SK-N-SH treated with all-trans-retinoic acid at 6 μM for 48 hours (cell line): ENCODE results near the gene CCDC152.

Experiments
- ARNTL ChIP-seq: fragments of 450-650 bp; formaldehyde crosslinking; IDR thresholded peaks from 2 replicates; pipeline ENCODE4 v1.5.0; 2020; ENCODE audit warnings: low read depth, mild to moderate bottlenecking, moderate library complexity, borderline replicate concordance
- ESRRG ChIP-seq: fragments of 250-450 bp; sonication (Bioruptor Pico); IDR thresholded peaks from 2 replicates; pipeline ENCODE4 v1.6.1; 2021; ENCODE audit warnings: mild to moderate bottlenecking
- ISL1 ChIP-seq: fragments of 250-450 bp; sonication (Bioruptor Pico); IDR thresholded peaks from 2 replicates; pipeline ENCODE4 v2.1.2; 2022; ENCODE audit warnings: mild to moderate bottlenecking, moderate library complexity
- RARB ChIP-seq: fragments of 250-450 bp; sonication (Bioruptor Pico); IDR thresholded peaks from 2 replicates; pipeline ENCODE4 v1.8.0; 2021; ENCODE audit warnings: mild to moderate bottlenecking, moderate library complexity
- SNAI2 ChIP-seq: fragments of 250-450 bp; sonication (Bioruptor Pico); IDR thresholded peaks from 2 replicates; pipeline ENCODE4 v1.5.0; 2020; ENCODE audit warnings: mild to moderate bottlenecking, moderate library complexity
- TOX ChIP-seq: fragments of 250-450 bp; sonication (Bioruptor Pico); IDR thresholded peaks from 2 replicates; pipeline ENCODE4 v1.8.0; 2021; ENCODE audit warnings: mild to moderate bottlenecking, moderate library complexity, borderline replicate concordance
- ZC3H10 ChIP-seq: fragments of 250-450 bp; sonication (Bioruptor Pico); IDR thresholded peaks from 2 replicates; pipeline ENCODE4 v1.5.1; 2021; ENCODE audit warnings: mild to moderate bottlenecking, moderate library complexity
- ZFP30 ChIP-seq: fragments of 450-650 bp; formaldehyde crosslinking; IDR thresholded peaks from 2 replicates; pipeline ENCODE4 v1.5.0; 2022; ENCODE audit warnings: mild to moderate bottlenecking, moderate library complexity
- ZNF70 ChIP-seq: fragments of 450-650 bp; formaldehyde crosslinking; IDR thresholded peaks from 2 replicates; pipeline ENCODE4 v1.5.0; 2020; ENCODE audit warnings: mild to moderate bottlenecking, moderate library complexity
- TF ChIP-seq, protein P1 (sequence below): fragments of 250-450 bp; sonication (Bioruptor Pico); IDR thresholded peaks from 2 replicates; pipeline ENCODE4 v1.8.0; 2021; ENCODE audit warnings: low read depth, mild to moderate bottlenecking, moderate library complexity, borderline replicate concordance
- TF ChIP-seq, protein P2 (sequence below): fragments of 250-450 bp; sonication (Bioruptor Pico); IDR thresholded peaks from 2 replicates; pipeline ENCODE4 v1.8.0; 2020; ENCODE audit warnings: mild to moderate bottlenecking, moderate library complexity, borderline replicate concordance

GRCh38 chr5:42787073-42787472 lies 30.5 kb downstream of the CCDC152 start:
- TF ChIP-seq RARB (no peak), ZNF70 (no peak), ZC3H10 (no peak), TOX (CRISPR knock-in tag) (no peak), ARNTL (no peak), ZFP30 (CRISPR knock-in tag) (no peak), ISL1 (no peak), ESRRG (CRISPR knock-in tag) (no peak), SNAI2 (CRISPR knock-in tag) (no peak)
- TF ChIP-seq, protein P1, sequence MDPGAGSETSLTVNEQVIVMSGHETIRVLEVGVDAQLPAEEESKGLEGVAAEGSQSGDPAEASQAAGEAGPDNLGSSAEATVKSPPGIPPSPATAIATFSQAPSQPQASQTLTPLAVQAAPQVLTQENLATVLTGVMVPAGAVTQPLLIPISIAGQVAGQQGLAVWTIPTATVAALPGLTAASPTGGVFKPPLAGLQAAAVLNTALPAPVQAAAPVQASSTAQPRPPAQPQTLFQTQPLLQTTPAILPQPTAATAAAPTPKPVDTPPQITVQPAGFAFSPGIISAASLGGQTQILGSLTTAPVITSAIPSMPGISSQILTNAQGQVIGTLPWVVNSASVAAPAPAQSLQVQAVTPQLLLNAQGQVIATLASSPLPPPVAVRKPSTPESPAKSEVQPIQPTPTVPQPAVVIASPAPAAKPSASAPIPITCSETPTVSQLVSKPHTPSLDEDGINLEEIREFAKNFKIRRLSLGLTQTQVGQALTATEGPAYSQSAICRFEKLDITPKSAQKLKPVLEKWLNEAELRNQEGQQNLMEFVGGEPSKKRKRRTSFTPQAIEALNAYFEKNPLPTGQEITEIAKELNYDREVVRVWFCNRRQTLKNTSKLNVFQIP (CRISPR knock-in tag) = no peak
- TF ChIP-seq, protein P2, sequence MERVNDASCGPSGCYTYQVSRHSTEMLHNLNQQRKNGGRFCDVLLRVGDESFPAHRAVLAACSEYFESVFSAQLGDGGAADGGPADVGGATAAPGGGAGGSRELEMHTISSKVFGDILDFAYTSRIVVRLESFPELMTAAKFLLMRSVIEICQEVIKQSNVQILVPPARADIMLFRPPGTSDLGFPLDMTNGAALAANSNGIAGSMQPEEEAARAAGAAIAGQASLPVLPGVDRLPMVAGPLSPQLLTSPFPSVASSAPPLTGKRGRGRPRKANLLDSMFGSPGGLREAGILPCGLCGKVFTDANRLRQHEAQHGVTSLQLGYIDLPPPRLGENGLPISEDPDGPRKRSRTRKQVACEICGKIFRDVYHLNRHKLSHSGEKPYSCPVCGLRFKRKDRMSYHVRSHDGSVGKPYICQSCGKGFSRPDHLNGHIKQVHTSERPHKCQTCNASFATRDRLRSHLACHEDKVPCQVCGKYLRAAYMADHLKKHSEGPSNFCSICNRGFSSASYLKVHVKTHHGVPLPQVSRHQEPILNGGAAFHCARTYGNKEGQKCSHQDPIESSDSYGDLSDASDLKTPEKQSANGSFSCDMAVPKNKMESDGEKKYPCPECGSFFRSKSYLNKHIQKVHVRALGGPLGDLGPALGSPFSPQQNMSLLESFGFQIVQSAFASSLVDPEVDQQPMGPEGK (CRISPR knock-in tag) = no peak
